HG03575 (cell line): ENCODE data around the gene PDE4C.

ENCODE experiments used
- ATAC-seq: cut with Tn5 transposase; IDR thresholded peaks from one replicate; pipeline ENCODE4 v1.9.1; 2021; ENCODE audit not compliant: unreplicated experiment, insufficient number of reproducible peaks, low FRiP score; ENCODE audit errors: extremely low read depth

PDE4C gene

GRCh38 chr19:18176367-18177310, 49.6 kb downstream of the PDE4C start:
- ATAC-seq, result no peak

- ATAC-seq, result no peak
These were observed 51.3 kb downstream of the PDE4C start for GRCh38 chr19:18174983-18175382.
